Measurements from ENCODE around the gene FSTL4. TPM values are rescaled to one million over a fixed set of nuclear protein-coding genes. Genes with fewer than 3 reads are reported as not detected.

FSTL4 gene
- total RNA-seq, 2 donors from 2014 or later = 0.46 TPM; not detected in 1

GRCh38 chr5:133467335-133467779 is 145.0 kb downstream of the FSTL4 start:
- intact Hi-C loops (cut with DNase I) = no loop called here
- no peak for DNase-seq (ENCODE audit: low spot score)

DNA sequence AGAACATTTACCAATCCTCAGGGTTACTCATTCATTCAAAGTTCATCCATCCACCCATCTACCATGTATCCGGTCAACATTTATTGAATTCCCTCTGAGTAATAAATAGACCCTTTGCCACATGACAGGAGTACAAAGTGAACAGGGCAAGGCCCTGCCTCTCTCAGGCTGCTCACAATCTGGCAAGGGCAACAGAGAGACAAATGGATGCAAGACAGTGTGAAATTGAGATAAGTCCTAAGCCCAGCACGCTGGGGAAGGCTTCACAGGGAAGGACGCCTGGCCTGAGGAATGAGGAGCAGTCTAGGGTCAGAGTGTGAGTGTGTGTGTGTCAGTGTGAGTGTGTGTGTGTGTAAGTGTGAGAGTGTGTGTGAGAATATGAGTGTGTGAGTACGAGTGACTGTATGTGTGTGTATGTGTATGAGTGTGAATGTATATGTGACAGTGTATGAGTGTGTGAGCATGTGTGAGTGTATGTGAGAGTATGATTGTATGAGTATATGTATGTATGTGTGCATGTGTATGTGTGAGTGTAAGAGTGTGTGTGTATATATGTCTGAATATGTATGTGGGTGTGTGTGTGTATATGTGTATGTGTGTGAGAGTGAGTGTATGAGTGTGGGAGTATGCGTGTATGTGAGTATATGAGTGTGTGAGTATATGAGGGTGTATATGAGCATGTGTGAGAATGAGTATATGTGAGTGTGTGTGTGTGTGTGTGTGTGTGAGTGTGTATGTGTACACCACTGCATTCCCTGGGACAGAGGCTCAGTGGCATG is 145.6 kb downstream of the FSTL4 start:
- no peak for DNase-seq (ENCODE audit: low spot score)
- intact Hi-C loops (cut with DNase I) = no loop called here

GRCh38 chr5:133464013-133464412 is 148.3 kb downstream of the FSTL4 start:
- intact Hi-C loops (cut with DNase I) = no loop called here
- DNase-seq (ENCODE audit: low spot score) = no peak

DNA sequence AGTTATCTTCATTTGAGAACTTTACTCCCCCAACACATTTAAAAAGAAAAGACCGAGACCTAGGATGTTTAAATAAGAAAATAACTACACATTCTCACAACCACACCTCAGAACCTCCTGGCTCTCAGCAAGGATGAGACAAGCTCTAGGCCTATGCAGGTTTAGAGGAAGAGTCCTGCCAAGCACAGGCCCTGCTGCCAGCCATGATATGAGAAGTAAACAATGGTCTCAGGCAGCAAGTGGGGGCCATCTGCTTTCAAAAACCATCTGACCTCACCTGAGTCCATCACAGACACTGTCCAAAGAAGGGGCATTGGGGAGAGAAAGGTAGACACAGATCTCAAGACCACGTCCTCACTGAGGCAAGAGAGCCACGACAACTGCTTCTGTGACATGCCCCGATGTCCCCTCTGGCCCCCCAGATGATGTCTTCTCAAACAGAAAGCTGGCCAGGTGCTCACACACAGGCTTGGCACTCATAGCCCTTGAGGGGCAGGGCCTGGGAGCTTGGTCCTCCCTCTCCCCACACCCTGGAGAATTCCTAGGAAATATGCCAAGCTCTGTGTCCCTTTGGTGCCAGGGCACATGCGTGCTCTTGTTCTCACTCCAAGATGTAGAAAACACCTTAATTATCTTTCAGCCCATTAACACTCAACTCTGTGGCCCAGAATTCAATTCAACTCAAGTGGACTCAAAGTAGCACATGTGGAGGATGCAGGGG is 150.4 kb downstream of the FSTL4 start:
- intact Hi-C loops (cut with DNase I) = no loop called here
- DNase-seq (ENCODE audit: low spot score) = no peak

DNA sequence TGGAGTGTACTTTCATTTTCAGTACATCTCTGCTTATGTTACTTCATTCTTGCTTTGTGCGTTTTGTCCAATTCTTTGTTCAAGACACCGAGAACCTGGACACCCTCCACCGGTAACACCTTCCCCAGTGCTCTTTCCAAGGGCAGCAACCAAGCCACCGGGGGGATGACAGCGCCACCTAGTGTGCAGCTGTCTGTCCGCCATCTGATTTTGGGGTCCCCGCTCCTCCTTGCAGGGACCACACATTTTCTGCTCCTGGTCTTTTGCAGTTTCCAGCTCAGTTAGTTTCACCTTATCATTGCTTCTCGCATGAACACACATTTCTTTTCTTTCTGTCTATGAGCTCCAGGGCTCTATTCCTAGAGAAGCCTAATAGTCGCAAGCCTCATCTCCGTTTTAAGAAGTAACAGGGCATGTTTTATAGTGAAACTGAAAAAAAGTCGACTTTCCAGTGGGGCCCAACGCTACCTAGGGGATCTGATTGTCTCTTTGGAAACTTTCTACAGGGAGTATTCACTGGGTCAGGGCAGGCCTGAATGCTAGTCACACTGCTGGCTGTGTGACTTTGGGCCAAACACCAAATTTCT is 152.1 kb downstream of the FSTL4 start:
- DNase-seq (ENCODE audit: low spot score) = no peak
- intact Hi-C loops (cut with DNase I) = no loop called here

- intact Hi-C loops (cut with DNase I) = no loop called here
- no peak for DNase-seq (ENCODE audit: low spot score)
Observed at GRCh38 chr5:133459474-133460160, 152.7 kb downstream of the FSTL4 start.

- intact Hi-C loops (cut with DNase I) = no loop called here
- DNase-seq (ENCODE audit: low spot score) = no peak
Observed at GRCh38 chr5:133458435-133458834, 153.9 kb downstream of the FSTL4 start.

DNA sequence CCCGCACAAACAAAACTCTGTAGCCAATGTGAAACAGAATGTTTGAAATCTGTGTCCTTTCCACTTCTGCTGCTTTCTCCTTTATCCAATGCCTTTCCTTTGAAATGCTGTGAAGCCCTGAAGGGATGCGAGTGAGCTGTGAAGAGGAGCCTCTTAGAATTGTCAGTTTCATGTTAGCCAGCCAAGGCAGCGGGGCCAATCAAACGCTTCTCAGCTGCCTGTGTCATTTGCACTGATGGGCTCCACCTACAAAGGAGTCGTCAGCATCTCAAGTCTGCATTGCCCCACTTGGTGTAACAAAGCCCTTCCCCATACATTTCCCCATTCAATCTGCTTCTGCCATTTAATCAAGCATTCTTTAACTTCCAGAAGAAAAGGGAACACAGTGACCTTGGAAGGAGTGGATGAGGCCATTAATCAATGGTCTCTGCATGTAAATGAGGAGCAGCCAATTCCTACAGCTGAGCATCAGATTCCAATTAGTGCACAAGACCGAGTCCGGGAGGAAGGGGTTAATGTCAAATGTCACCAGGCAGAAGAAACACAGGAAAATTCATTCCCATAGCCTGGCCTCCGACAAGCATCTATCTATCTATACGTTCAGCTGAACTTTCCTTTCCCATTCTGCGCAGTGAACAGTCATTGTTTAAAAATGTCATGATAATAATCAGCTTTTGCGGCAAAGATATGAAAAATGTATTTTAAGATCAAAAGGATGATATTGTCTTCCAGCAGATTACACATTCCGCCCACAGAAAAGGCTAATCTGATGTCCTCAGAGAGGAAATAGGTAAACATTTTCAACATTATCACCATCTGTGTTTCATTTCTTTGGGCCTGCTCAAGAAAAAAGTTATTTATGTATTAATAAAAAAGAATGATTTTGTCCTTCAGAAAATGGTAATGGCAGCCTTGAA is 154.6 kb downstream of the FSTL4 start:
- intact Hi-C loops (cut with DNase I) = no loop called here
- DNase-seq (ENCODE audit: low spot score) = no peak

GRCh38 chr5:133456933-133457402 is 155.4 kb downstream of the FSTL4 start:
- DNase-seq (ENCODE audit: low spot score) = no peak
- intact Hi-C loops (cut with DNase I) = no loop called here

- no peak for DNase-seq (ENCODE audit: low spot score)
- intact Hi-C loops (cut with DNase I) = no loop called here
Observed at GRCh38 chr5:133455676-133456075, 156.7 kb downstream of the FSTL4 start.

DNA sequence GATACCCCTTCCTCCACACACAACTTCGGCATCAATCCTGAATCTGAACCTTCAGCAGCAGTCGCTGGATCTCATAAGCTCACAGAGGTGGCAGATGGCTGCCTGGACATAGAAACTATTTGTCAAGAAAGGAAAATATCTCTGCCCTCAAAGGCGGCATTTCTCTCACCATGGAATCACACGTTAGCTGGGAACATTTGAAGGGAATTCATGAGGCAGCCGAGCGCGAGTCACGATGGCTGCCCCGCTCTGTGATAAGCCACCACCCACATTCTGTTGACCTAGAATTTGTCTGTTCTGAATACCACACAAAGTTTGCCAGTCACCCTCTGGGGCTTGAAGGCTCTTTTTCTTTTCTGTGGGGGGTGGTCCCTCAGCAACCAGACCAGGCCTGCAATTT is 157.9 kb downstream of the FSTL4 start:
- intact Hi-C loops (cut with DNase I) = no loop called here
- no peak for DNase-seq (ENCODE audit: low spot score)

GRCh38 chr5:133453831-133454230 is 158.5 kb downstream of the FSTL4 start:
- intact Hi-C loops (cut with DNase I) = no loop called here
- no peak for DNase-seq (ENCODE audit: low spot score)

DNA sequence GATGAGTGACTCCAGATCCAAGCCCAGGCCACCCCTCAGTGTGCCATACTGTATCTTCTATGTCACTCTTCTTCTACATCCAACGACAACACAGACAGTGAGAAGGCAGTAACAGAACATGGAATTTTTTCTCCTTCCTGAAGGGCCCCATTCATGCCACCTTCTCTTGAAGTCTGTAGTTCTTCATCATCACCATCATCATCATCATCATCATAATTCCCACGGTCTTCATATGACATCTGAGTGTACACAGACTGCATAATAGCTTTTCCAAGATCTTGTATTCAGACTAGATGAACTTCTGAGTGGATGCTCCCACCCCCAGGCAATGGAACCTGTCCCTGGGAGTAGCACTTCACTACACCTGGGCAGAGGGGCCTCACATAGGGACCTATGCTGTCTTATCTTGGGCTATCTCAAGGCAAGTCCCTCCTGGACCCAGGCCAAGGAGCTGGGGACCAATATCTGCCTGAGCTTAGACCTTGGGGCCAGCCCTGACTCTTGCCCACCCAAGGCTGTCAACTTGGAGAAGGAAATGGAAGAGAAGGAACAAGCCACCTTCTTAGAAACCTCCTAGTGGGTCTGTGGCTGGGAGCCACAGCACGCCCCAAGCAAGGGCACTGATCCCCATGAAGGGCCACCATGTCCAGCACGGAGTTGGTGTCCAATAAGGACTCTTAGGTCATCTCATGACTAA is 159.1 kb downstream of the FSTL4 start:
- no peak for DNase-seq (ENCODE audit: low spot score)
- intact Hi-C loops (cut with DNase I) = no loop called here

- intact Hi-C loops (cut with DNase I) = no loop called here
- DNase-seq (ENCODE audit: low spot score) = no peak
Observed at GRCh38 chr5:133451926-133452325, 160.4 kb downstream of the FSTL4 start.

- intact Hi-C loops (cut with DNase I) = no loop called here
- no peak for DNase-seq (ENCODE audit: low spot score)
Observed at GRCh38 chr5:133450286-133450685, 162.1 kb downstream of the FSTL4 start.

GRCh38 chr5:133449181-133449580 is 163.2 kb downstream of the FSTL4 start:
- intact Hi-C loops (cut with DNase I) = no loop called here
- DNase-seq (ENCODE audit: low spot score) = no peak

GRCh38 chr5:133446440-133446839 is 165.9 kb downstream of the FSTL4 start:
- intact Hi-C loops (cut with DNase I) = no loop called here

DNA sequence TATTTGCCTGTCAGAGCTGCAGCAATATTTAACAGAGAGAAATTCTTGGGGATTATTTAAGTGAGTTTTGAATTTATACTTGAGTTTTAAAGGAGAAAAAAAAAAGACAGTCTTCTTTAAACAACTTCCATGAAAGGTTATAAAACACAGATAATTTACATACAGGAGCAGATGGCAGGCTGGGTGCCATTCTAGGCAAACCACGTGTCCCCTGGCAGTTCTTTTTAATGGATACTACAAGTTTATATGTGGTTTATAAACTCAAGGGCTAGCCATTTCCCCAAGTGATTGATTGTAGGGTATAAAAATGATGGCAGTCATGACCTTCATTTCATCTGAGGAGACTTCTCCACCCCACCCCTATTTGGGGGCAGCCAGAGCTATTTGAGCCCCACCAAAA is 166.6 kb downstream of the FSTL4 start:
- intact Hi-C loops (cut with DNase I) = no loop called here

More at GRCh38 chr5:133446440-133446839, 165.9 kb downstream of the FSTL4 start:
- no peak for DNase-seq (ENCODE audit: low spot score)

More for the DNA sequence above, 166.6 kb downstream of the FSTL4 start:
- no peak for DNase-seq (ENCODE audit: low spot score)
